GM11168 (cell line): ENCODE measurements around the gene ZNRF3.
"Not testable (repeated sequence)": the region's sequence is repeated elsewhere in the genome, so short reads cannot be mapped to it uniquely, and the experiment has no call there.

Experiments used
- in situ Hi-C: fragments of 300-500 bp; cut with MboI; formaldehyde crosslinking; loops from one replicate; pipeline ENCODE4 v1.12.0; 2022; ENCODE audit warnings: low sequenced_read_pairs; ENCODE audit not compliant: unreplicated experiment

Gene ZNRF3

DNA sequence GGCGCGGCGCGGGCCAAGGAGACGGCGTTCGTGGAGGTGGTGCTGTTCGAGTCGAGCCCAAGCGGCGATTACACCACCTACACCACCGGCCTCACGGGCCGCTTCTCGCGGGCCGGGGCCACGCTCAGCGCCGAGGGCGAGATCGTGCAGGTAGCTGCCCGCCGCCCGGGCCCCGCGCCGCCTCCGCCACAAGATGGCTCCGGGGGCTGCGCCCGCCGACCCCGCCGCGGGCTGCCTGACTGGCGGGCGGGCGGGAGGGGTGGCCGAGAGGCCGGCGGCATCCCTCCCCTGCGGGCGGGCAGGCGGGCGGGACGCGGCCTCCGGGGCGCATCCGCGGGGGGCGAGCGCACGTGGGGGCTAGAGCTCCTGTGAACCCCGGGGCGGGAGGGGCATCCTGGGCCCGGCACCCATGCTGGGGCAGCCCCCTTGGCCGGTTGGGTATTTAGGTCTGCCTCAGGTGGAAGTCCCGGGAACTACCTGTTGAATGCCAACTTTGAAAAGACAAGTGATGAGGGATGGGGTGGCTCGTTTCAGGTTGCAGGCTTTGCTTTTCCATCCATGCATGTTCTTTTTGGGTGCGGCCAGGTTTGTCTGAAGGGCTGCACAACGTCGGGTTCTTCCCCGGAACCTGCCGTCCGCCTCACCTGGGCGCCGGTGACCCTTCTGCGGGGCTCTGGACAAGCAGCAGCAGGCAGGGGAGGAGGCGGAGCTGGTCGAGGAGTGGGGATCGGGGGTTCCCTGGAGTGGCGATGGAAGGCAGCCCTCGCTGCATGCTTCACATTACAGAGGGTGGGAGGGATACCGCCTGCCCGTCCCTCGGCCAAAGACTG lies 760 bp downstream of the ZNRF3 start:
- in situ Hi-C loops = no loop called here

DNA sequence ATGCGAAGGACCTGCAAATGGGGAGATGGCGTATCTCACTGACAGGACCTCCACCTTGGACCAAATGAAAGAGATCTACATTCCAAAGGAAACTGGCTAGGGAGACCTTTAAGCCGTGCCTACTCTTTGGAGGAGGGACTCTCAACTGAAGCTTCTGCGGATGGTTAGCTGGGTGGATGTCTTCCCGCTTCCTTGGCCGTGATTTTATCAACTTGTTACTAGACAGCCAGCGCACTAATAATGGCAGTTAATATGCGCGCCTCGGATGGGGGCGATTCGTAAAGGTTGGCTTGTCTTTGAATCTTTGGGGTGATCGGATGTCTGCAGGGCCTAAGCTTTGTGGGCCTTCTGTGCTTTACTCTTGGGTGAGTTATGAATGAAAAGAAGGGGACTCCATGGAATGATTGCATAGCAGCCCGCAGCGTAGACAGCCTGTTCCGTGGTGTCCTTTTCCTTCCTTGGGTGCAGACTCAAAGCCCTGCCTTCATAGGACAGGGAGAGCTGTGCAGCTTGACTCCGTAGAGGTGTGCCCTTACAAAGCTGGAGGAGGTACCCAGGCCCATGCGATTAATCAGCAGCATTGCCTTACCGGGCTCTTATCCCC lies 1.5 kb downstream of the ZNRF3 start:
- in situ Hi-C loops = no loop called here

DNA sequence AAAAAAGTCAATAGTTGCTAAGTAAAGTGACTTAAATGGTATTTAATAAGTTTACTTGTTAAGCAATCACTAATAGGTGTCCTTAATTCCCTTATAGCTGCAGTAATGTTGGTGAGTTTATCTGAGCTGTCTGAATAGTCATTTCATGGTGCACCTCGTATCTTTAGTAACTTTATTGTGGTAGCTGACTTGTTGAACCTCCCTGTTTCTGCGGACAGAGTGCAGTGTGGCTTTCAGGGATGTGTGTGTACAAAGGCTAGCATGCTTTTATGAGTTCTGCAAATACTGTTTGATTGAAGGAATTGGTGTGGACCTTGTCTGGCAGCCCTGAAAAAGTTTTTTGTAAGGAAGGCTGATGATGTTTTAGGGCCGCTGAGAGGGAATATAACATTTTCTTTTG lies 2.6 kb downstream of the ZNRF3 start:
- in situ Hi-C loops = no loop called here

DNA sequence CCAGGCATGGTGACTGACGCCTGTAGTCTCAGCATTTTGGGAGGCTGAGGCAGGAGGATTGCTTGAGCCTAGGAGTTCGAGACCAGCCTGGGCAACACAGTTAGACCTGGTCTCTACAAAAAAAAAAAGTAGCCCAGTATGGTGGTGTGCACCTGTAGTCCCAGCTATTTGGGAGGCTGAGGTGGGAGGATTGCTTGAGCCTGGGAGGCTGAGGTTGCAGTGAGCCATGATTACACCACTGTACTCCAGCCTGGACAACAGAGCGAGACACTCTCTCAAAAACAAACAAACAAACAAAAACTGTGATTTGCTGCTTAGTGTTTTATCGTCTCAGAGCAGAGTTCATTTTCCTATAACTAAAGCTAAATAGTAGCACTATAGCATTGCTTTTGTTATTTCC lies 3.3 kb downstream of the ZNRF3 start:
- in situ Hi-C loops = not testable (repeated sequence)

DNA sequence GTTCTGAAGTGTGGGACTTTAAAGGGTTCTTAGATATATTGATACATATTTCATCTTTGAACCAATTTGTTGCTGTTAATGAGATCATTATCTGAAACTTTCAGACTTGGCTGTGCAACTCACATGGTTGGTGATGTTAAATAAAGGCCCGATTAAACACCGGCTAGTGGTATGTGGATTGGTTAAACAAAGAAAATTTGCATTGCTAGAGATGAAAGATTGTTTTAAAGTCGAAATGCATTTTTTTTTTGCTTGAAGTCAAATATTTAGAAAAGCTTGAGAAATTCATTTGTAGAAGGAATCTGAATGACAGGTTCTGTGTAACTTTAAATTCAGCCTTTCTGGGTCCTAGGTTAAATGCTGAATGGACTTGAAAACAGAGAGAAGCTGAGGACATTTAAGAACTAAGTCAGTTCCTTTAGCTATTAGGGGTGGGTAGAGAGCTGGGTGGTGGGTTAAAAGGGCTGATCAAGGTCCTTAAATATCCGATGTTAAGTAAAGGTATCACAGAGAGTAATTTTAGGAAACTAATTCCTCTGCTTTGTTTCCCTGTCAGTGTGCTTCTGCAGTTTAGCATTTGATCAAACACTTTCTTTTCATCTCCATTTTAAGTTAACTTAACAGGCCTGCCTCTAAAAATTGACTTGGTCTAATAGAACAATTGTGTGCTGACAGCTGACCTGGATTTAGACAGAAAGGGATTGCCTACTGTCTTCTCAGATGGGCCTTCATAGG lies 4.5 kb downstream of the ZNRF3 start:
- in situ Hi-C loops = no loop called here

DNA sequence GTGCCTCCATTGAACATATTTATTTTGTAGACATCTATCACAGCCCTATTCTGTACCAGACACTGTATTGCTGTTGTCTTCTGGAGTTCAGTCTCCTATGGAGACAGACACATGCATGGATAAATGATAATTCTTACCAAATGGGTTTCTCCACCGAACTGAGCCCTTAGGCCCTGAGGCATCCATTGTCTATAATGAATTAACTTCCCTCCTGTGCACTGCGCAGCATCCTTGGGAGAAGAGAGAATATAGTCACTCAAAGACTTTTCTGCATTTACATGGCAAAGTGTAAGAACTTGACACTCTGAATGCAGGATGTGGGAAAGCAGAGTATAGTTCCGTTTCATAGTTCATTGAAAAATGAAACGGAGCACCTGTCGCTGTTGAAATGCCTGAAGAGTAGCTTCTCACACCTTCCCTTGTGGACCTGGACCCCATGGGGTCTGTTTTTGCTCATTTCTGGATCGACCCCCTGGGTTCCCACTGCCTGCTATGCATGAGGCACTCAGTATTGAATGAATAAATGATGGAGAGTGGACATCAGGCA lies 6.2 kb downstream of the ZNRF3 start:
- in situ Hi-C loops = no loop called here

DNA sequence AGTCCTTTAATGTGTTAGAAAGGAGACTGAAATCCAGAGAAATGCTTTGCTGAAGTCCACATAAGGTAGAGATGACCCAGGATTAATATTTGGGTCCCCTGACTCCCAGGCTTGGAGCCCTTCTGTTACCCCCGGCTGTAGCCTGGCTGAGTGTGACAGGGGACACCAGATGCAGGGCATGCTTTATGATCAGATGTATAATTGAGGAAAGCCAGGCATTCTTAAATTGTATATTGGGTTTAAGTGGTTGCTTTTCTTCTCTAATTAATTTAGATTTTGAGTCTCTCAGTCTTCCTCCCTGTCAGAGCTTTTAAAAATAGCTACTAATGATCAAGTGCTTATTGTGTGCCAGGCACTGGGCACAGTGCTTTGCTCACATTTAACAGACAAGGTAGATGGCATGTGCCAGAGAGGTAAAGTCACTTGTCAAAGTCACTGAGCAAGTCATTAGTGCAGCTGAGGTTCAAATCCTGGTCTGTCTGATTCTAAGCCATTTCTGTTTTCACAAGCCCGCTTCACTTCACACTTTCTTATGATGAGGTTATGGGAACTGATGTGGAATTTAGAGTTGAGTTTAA lies 7.9 kb downstream of the ZNRF3 start:
- in situ Hi-C loops = no loop called here

DNA sequence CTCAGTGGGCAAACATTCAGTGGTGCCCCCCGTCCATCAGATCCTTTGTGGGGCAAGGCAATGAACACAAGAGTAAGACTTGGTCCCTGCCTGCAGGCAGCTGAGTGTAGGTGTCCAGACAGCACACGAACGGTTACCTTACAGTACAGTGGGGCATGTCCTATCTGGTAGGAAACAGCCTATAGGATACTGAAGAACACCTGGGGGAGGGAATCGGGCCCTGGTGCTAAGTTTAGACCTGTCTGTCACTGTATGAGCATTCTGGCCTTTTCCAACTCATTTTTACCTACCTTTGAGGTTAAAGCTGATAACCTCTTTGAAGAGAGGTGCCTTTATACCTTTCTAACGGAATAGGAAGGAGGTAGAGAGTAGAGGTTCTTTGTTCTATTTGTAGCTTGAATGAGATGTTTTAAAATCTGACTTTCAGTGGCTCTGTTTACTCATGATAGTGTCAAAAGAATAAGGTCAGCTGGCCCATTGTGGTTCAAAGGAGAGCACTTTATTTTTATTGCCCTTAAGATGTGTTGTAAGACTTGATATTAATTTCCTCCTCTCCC lies 8.9 kb downstream of the ZNRF3 start:
- in situ Hi-C loops = no loop called here

DNA sequence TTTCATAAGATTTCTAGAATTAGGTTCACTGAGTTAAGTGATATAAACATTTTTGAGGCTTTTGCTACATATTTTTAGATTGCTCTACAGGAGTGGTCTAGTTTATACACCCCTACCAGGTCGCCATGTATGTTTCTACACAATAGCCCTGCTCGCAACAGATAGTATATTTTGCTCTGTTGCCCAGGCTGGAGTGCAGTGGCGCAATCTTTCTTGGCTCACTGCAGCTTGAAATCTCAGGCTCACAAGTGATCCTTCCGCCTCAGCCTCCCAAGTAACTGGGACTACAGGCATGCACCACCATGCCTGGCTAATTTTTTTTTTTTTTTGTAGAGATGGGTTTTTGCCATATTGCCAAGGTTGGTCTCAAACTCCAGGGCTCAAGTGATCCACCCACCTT lies 10.4 kb downstream of the ZNRF3 start:
- in situ Hi-C loops = no loop called here

DNA sequence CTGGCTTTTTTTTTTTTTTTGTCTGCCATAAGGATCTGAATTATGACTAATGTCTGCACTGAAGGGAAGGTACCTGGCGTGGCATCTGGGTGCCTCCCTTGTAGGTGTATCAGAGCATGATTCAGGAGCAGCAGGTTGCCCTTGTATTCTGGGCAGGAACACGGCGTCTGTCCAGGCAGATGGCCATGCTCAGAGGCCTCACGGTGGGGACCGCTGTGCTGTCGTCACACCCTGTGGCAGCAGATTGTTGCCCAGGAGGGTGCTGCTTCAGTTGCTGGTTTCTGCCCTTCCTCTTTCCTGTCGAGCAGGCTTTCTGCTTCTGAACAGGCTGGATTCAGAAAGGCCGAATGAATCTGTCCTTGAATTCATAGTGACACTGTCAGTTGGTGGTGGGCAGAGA lies 11.0 kb downstream of the ZNRF3 start:
- in situ Hi-C loops = no loop called here

DNA sequence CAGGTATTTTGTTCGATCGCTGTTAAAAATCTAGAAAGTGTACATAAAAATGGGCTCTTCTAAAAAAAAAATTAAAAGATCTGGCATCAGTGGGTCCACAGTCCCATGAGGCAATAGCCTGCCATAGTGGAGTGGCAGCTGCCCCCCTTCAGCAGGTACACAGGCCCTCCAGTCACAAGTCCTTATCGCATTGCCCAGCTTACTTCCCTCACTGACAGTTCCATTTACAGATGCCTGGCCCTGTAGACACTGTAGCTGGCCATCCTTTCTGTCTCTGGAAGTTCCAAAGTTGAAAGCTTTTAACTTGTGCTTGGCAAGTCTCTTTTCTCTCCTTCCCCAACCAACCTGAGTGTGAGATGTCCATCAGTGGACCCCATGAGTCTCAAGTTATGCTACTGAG lies 11.4 kb downstream of the ZNRF3 start:
- in situ Hi-C loops = no loop called here

DNA sequence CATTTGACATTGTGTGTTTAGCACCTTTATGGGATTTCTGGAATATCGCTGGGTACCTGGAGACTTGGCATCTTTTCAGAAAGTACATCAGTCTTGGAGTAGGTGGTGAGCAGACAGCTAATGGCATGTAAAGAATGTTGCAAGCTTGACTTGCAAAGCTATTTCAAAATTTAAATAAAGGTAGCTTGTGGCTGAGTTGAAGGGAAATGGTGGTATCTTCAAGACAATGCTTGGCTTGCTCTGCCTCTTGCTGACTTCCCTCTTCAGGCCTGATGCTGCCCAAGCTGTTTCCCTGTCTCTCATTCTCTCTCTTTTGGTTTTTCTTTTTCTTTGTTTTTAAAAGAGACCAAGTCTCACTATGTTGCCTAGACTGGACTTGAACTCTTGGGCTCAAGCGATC lies 13.2 kb downstream of the ZNRF3 start:
- in situ Hi-C loops = no loop called here

DNA sequence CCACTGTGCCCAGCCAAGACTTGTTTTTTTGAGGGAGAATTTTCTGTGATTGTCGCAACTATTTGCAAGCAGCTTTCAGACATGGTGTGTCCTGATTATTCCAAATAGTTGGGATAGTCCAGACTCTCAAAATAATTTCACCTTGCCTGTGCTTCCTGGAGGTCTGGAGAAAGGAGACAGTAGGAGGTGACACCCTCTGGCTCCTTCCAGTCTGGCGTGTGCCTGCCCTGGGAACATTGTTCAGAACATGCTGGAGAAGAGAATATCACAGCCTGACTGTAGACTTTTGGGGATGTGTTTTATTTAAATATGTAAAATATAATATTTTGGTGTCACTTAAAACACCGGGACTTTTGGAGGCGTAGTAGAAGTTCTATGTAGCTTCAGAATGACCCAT lies 14.9 kb downstream of the ZNRF3 start:
- in situ Hi-C loops = no loop called here

DNA sequence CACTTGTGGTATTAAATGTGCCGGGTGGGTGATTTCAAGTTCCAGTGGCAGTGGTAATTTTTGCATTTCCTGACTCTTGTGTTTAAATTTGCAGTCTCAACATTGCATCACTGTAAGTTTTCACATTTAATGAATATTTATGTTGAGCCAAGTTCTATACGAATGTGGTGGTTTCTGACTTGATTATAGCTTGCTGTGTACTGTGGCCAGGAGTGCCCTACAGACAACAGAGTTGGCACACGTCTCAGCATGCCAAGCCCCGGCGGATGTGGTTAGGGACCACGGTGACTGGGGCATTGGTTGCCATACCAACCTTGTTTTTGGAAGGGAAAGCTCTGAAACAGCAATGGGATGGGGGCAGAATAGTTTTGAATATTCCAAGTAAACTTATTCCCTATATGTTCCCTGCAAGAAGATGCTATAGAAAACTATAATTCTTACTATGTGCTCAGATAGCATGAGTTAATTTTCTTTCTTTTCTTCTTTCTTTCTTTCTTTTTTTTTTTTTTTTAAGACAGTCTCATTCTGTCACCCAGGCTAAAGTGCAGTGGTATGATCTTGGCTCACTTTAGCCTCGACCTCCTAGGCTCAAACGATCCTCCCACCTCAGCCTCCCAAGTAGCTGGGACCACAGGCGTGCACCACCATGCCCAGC lies 16.0 kb downstream of the ZNRF3 start:
- in situ Hi-C loops = no loop called here

DNA sequence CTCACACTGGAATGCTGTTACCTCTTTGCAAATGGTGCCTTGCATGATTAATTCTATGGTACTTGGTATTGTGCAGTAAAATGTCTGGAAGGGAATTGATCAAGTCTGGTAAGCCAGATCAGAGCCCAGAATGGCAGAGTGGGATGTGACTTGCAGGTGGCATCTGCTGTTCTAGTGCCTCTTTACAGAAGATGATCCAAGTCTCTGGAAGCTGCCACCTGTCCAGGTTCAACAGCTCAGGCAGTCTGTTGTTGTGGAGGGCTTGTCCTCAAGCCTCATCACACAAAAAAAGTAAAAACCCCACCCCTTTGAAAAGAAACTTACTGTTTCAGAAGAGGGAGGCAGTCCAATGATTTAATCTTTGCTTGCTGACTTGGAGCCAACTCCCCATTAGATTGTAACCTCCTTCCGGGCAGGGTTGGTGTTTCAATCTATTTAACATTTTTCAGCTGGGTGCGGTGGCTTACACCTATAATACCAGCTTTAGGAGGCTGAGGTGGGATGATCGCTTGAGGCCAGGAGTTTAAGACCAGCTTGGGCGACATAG lies 17.1 kb downstream of the ZNRF3 start:
- in situ Hi-C loops = no loop called here

DNA sequence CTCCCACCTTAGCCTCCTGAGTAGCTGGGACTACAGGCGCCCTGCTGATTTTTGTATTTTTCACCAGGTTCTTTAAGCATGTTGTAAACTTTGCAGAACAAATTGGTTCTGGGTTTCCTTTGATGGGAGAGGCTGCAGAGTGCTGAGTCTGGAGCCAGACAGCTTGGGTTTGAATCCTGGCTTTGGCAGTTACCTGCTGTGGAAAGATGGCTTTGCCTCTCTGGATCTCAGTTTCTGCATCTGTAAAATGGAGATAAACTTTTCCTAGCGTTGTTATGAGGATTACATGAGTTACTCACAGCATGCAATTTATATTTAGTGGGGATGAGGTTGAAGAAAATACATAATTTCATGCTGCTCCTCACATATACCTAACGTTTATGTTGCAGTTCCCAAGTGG lies 19.1 kb downstream of the ZNRF3 start:
- in situ Hi-C loops = no loop called here

DNA sequence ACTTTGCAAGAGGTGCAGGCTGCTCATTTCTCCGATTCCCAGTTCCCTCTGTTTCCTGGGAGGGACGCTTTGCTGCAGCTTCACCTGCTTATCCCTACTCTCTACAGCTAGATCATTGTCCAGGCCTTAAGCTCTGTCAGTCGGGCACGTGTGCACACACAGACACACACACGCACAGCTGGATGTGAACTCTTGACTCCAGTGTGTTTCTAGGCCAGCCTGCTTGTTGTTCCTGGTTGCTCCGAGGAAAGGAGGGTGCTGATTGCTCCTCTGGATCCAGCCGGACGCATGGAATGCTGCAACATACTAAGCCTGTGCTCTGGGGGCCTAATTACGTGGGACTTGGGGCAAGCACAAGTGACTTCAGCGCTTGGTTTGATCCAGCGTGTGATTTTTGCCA lies 19.7 kb downstream of the ZNRF3 start:
- in situ Hi-C loops = no loop called here

DNA sequence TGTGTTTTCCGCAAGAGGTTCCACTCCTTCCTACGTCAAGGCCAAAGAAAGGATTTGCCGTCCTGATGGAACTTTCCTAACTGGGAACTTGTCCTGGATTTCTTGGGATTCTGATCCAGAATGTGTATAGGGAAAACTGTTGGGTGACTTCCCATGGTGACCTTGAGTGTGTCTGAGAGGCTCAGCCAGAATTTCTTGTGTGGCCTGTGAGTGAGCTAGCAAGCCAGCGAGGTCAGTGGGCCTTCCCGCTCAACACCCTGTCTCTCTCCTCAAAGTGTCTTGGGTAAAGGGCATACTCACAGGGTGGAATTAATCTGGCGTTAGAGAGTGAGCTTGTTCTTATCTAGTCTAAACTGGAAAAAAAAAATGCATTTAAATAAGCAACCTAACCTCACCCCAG lies 20.4 kb downstream of the ZNRF3 start:
- in situ Hi-C loops = no loop called here

DNA sequence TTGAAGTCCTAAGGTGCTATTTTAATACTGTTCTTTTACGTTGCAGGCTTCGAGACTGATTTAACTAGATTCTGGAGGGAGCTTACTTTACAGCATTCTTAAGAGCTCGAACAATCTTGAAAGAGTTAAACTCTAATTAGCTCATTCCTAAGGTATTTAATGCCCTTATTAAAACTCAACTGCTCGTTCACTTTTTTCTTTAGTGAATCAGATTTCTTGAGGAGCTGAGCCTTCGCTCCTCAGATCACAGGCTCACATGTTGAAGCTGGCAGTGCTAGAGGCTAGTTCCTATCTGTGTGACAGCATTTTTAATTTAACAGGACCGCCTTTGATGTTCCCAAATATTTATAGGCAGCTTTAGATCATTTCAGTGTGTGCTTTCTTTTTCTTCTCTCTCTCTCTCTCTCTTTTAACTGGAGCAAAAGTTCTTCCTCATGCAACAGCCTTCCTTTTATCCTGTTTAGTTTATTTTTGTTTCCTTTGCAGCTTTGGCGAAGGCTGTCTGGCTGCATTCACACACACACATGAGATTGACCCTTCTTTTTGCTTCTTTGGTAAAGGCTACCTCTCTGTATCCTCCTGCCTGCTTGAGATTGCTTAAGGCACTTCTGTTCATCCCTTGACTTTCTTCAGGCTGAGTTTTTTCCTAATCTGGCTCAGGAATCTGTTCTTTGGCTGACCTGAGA lies 21.0 kb downstream of the ZNRF3 start:
- in situ Hi-C loops = no loop called here
